ENCODE data around the gene SH3BGR. TPM values are rescaled to one million over a fixed set of nuclear protein-coding genes. Genes with fewer than 3 reads are reported as not detected.

SH3BGR gene
- total and polyA plus RNA-seq, 10 of the 15 experiments (the other 5 are each of a cell fraction or from before 2014, with no cell fraction given): 0.45 to 3.5 (median 1.7) TPM

GRCh38 chr21:39430016-39430415 is 21.8 kb upstream of the SH3BGR start (continued):
- TF ChIP-seq SUPT20H (IDR thresholded peaks at IDR 0.05; ENCODE audit: borderline replicate concordance, control insufficient read depth, low read depth, low read length) (no peak), ZBTB4 (CRISPR knock-in tag; IDR thresholded peaks at IDR 0.05) (no peak), SIN3A (IDR thresholded peaks at IDR 0.05; ENCODE audit: low read depth, low read length) (no peak)

- ChIA-PET SMC1A (ENCODE audit: uncharacterized antibody, unreplicated experiment) (no interaction called here), POLR2A (interaction anchor here (1.4 kb wide), 1 partner anchor 10 kb away, joined by 3 read pairs; no protein-coding TSS in a partner anchor), RAD21 (ENCODE audit: unreplicated experiment) (no interaction called here), CTCF (interaction anchor here (1.2 to 2.3 kb wide), 3 partner anchors 10 to 19 kb away, joined by 3 to 8 read pairs (median 4); no protein-coding TSS in a partner anchor)
- Histone ChIP-seq H4K20me1 (ENCODE audit: control insufficient read depth, insufficient read depth) (no peaks in the 10 kb centered on the region), H2AFZ (ENCODE audit: control insufficient read depth, low read depth, low read length) (no peak overlapping the region), H3K79me2 (ENCODE audit: control insufficient read depth, insufficient read depth, low read length) (no peaks in the 10 kb centered on the region), H3K4me2 (ENCODE audit: control insufficient read depth, insufficient read depth) (no peak overlapping the region), H3K9ac (ENCODE audit: control insufficient read depth, insufficient read depth, low read length) (no peak overlapping the region), H3K9me3 (replicated peaks; ENCODE audit: control insufficient read depth, insufficient read depth, low read length) (no peaks in the 10 kb centered on the region), H3K36me3 (ENCODE audit: control insufficient read depth in 2 of 2, insufficient read depth in 2 of 2, low read length in 1 of 2) (no peaks in the 10 kb centered on the region), H3K4me3 (no peak overlapping the region), H3K27me3 (replicated peaks in 1 of 2; ENCODE audit: control insufficient read depth in 2 of 2, insufficient read depth in 2 of 2, low read length in 1 of 2) (no peaks in the 10 kb centered on the region), H3K4me1 (ENCODE audit: control insufficient read depth, insufficient read depth, low read length) (no peaks in the 10 kb centered on the region), H3K27ac (ENCODE audit: control insufficient read depth, insufficient read depth) (no peak overlapping the region)
- TF ChIP-seq FOS (IDR thresholded peaks at IDR 0.05; ENCODE audit: borderline replicate concordance, extremely low read depth, insufficient read length): no peak
- no peak for TF ChIP-seq PKNOX1 (IDR thresholded peaks at IDR 0.05)
- TF ChIP-seq SMAD1 (IDR thresholded peaks at IDR 0.05; ENCODE audit: low read depth, partially characterized antibody): no peak
- 42% methylated on average over 4 of the region's 4 CpGs for WGBS (ENCODE audit: insufficient coverage, insufficient replicate concordance, low lambda C conversion rate, missing lambda C conversion rate)
- in situ Hi-C loops (cut with MboI): no loop called here
- ATAC-seq: no peak
- no peak for DNase-seq (ENCODE audit: low read depth, low spot score)
- intact Hi-C loops (cut with micrococcal nuclease; ENCODE audit: unreplicated experiment): no loop called here
- BruUV-seq (replicated peaks): no TSS peak
- FAIRE-seq: no peak
These were observed 21.3 kb upstream of the SH3BGR start for GRCh38 chr21:39430457-39430856.
